Subcutaneous abdominal adipose tissue (tissue), 5 donors: ENCODE measurements around the gene KRT86.

Source experiments
- H3K27ac ChIP-seq: one replicate; pipeline ENCODE4 v1.7.0; 2013; ENCODE audit warnings: low read depth, mild to moderate bottlenecking, inconsistent platforms, low read length, moderate library complexity
- H3K27me3 ChIP-seq, 5 donors: one replicate each; pipeline ENCODE4 v1.7.0; 2013; ENCODE audit warnings: low read length in 5 of 5, inconsistent platforms in 1 of 5; ENCODE audit not compliant: control insufficient read depth in 5 of 5, insufficient read depth in 4 of 5
- H3K36me3 ChIP-seq, 5 donors: one replicate each; pipeline ENCODE4 v1.7.0; 2013; ENCODE audit warnings: low read length in 5 of 5; ENCODE audit not compliant: control insufficient read depth in 5 of 5, insufficient read depth in 5 of 5
- H3K4me1 ChIP-seq, 5 donors: one replicate each; pipeline ENCODE4 v1.7.0; 2013; ENCODE audit warnings: low read length in 5 of 5, mild to moderate bottlenecking in 3 of 5, moderate library complexity in 1 of 5; ENCODE audit not compliant: control insufficient read depth in 5 of 5, insufficient read depth in 5 of 5
- H3K4me3 ChIP-seq, 5 donors: one replicate each; pipeline ENCODE4 v1.7.0; 2013; ENCODE audit warnings: low read length in 5 of 5, low read depth in 1 of 5
- H3K9ac ChIP-seq, 5 donors: one replicate each; pipeline ENCODE4 v1.7.0; 2013; ENCODE audit warnings: low read length in 5 of 5, mild to moderate bottlenecking in 4 of 5, moderate library complexity in 3 of 5
- H3K9me3 ChIP-seq, 5 donors: one replicate each; pipeline ENCODE4 v1.7.0; 2013; ENCODE audit warnings: low read length in 5 of 5; ENCODE audit not compliant: control insufficient read depth in 5 of 5
- donor health status: healthy.
- donor health status: healthy.
- donor health status: healthy.
- donor health status: healthy.
- donor health status: healthy.

Gene KRT86

GRCh38 chr12:52270541-52271070, 3.8 kb upstream of the KRT86 start:
- Histone ChIP-seq H3K27me3 (peaks cover 0 to 30% (median 9%) of the 10 kb centered on the region in 5 donors), H3K9ac (no peak overlapping the region), H3K4me1 (no peaks in the 10 kb centered on the region), H3K9me3 (no peaks in the 10 kb centered on the region), H3K27ac (no peak overlapping the region), H3K4me3 (no peak overlapping the region), H3K36me3 (no peaks in the 10 kb centered on the region)

- Histone ChIP-seq H3K27me3 (peaks cover 0 to 35% (median 12%) of the 10 kb centered on the region in 5 donors), H3K27ac (no peak overlapping the region), H3K9ac (no peak overlapping the region), H3K4me3 (no peak overlapping the region), H3K36me3 (no peaks in the 10 kb centered on the region), H3K9me3 (no peaks in the 10 kb centered on the region), H3K4me1 (no peaks in the 10 kb centered on the region)
Observed at GRCh38 chr12:52271158-52271557, 3.3 kb upstream of the KRT86 start.

GRCh38 chr12:52275686-52276085, 1.2 kb downstream of the KRT86 start:
- Histone ChIP-seq H3K9ac (no peak overlapping the region), H3K36me3 (no peaks in the 10 kb centered on the region), H3K4me1 (peaks cover 2 to 22% (median 16%) of the 10 kb centered on the region in 5 donors), H3K9me3 (no peaks in the 10 kb centered on the region), H3K27me3 (peaks cover 3 to 44% (median 19%) of the 10 kb centered on the region in 5 donors), H3K4me3 (no peak overlapping the region), H3K27ac (no peak overlapping the region)

- no peak overlapping the region for H3K4me3 ChIP-seq
- H3K9ac ChIP-seq: no peak overlapping the region
- no peaks in the 10 kb centered on the region for H3K9me3 ChIP-seq
- H3K4me1 ChIP-seq: peaks cover 6 to 30% (median 25%) of the 10 kb centered on the region in 5 donors
- no peaks in the 10 kb centered on the region for H3K36me3 ChIP-seq
- peaks cover 3 to 40% (median 18%) of the 10 kb centered on the region in 5 donors for H3K27me3 ChIP-seq
- H3K27ac ChIP-seq: no peak overlapping the region
Observed at GRCh38 chr12:52277486-52278245, 3.2 kb downstream of the KRT86 start.

- Histone ChIP-seq H3K27me3 (peaks cover 3 to 40% (median 18%) of the 10 kb centered on the region in 5 donors), H3K4me3 (peak overlapping the region in 1 of 5 donors; percentile 18), H3K27ac (no peak overlapping the region), H3K9me3 (no peaks in the 10 kb centered on the region), H3K9ac (peak overlapping the region in 1 of 5 donors; percentile 36), H3K36me3 (no peaks in the 10 kb centered on the region), H3K4me1 (peaks cover 6 to 30% (median 25%) of the 10 kb centered on the region in 5 donors)
Observed at GRCh38 chr12:52278575-52279421, 4.4 kb downstream of the KRT86 start.

- Histone ChIP-seq H3K9me3 (no peaks in the 10 kb centered on the region), H3K36me3 (no peaks in the 10 kb centered on the region), H3K27ac (no peak overlapping the region), H3K27me3 (peaks cover 3 to 32% (median 14%) of the 10 kb centered on the region in 5 donors), H3K4me1 (peaks cover 6 to 30% (median 25%) of the 10 kb centered on the region in 5 donors), H3K4me3 (no peak overlapping the region), H3K9ac (no peak overlapping the region)
Observed at GRCh38 chr12:52279422-52280318, 5.2 kb downstream of the KRT86 start.

- Histone ChIP-seq H3K9me3 (no peaks in the 10 kb centered on the region), H3K9ac (no peak overlapping the region), H3K27ac (no peak overlapping the region)
Observed at GRCh38 chr12:52280319-52280795, 5.9 kb downstream of the KRT86 start.

GRCh38 chr12:52280796-52281560, 6.5 kb downstream of the KRT86 start:
- H3K9ac ChIP-seq: no peak overlapping the region
- peaks cover 3 to 21% (median 10%) of the 10 kb centered on the region in 5 donors for H3K27me3 ChIP-seq
- H3K4me1 ChIP-seq: peaks cover 6 to 30% (median 25%) of the 10 kb centered on the region in 5 donors
- no peaks in the 10 kb centered on the region for H3K9me3 ChIP-seq
- H3K36me3 ChIP-seq: no peaks in the 10 kb centered on the region
- H3K4me3 ChIP-seq: no peak overlapping the region
- no peak overlapping the region for H3K27ac ChIP-seq

More at GRCh38 chr12:52280319-52280795, 5.9 kb downstream of the KRT86 start:
- Histone ChIP-seq H3K36me3 (no peaks in the 10 kb centered on the region), H3K27me3 (peaks cover 3 to 27% (median 14%) of the 10 kb centered on the region in 5 donors), H3K4me3 (no peak overlapping the region), H3K4me1 (peaks cover 6 to 30% (median 25%) of the 10 kb centered on the region in 5 donors)
